Measurements from ENCODE around the gene NKX6-2. TPM values are rescaled to one million over a fixed set of nuclear protein-coding genes. Genes with fewer than 3 reads are reported as not detected.
"Not testable (repeated sequence)": the region's sequence is repeated elsewhere in the genome, so short reads cannot be mapped to it uniquely, and the experiment has no call there.

NKX6-2 gene
- total RNA-seq, 5 donors from 2014 or later (not counting 1 experiment from before 2014, with no cell fraction given) = not detected

DNA sequence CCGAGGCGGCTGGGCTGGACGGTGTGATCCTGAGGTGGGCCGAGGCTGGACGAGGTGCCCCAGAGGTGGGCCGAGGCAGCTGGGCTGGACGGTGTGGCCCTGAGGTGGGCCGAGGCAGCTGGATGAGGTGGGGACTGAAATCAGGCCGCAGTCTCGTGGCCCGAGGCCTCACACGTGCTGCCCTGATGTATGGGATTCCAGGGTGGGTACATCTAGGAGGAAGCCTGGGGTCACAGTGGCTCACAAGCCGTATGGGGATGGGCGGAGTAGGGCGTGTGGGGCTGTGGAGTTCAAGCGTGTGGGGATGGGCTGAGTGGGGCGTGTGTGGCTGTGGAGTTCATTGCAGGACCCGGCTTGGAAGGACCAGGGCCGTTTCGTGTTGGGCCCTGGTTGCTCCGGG, 12.5 kb upstream of the NKX6-2 start:
- DNase-seq = no peak
- Histone ChIP-seq H3K27me3 (replicated peaks in 1 of 2; ENCODE audit: control insufficient read depth in 2 of 2, extremely low read depth in 1 of 2, insufficient read depth in 2 of 2, low read length in 1 of 2) (peaks cover 0 to 18% of the 10 kb centered on the region in 2 experiments), H3K9me3 (no peaks in the 10 kb centered on the region), H3K36me3 (ENCODE audit: control insufficient read depth in 2 of 2, extremely low read depth in 1 of 2, insufficient read depth in 1 of 2, low read length in 1 of 2) (no peaks in the 10 kb centered on the region), H3K4me3 (ENCODE audit: control insufficient read depth in 1 of 2, extremely low read depth in 1 of 2, low read length in 1 of 2) (no peak overlapping the region), H3K27ac (ENCODE audit: low read length) (no peak overlapping the region), H3K4me1 (ENCODE audit: control insufficient read depth in 1 of 2, extremely low read depth in 1 of 2, insufficient read depth in 2 of 2, low read length in 2 of 2) (no peaks in the 10 kb centered on the region)
- WGBS (ENCODE audit: insufficient coverage) = 86% methylated on average over 14 of the region's 21 CpGs
- H3K4me3 Mint-ChIP-seq = no peak overlapping the region
- H3K9me3 Mint-ChIP-seq = peaks cover 0 to 2% (median 0%) of the 10 kb centered on the region in 3 donors
- ChIA-PET CTCF (no interaction called here), POLR2A (no interaction called here)
- H3K4me1 Mint-ChIP-seq = no peaks in the 10 kb centered on the region
- peaks cover 0 to 2% of the 10 kb centered on the region in 2 donors for H3K27me3 Mint-ChIP-seq
- no peak overlapping the region for H3K27ac Mint-ChIP-seq
- H3K36me3 Mint-ChIP-seq = no peaks in the 10 kb centered on the region
- no peak for ATAC-seq (replicated peaks in 1 of 4)

DNA sequence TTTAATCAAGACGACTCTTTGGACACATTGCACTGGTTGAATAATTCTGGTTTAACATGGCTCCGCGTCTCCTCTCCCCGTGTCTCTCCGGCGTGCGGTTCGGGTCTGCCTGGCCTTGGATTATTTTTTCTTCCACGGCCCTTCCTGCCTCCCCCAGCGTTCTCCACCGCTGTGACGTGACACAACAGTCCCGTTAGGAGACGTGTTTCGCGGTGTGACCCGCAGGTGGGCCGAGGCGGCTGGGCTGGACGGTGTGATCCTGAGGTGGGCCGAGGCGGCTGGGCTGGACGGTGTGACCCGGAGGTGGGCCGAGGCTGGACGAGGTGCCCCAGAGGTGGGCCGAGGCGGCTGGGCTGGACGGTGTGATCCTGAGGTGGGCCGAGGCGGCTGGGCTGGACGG, 12.0 kb upstream of the NKX6-2 start:
- CTCF ChIA-PET; H3K27ac Mint-ChIP-seq; H3K27me3 Mint-ChIP-seq; H3K36me3 ChIP-seq (ENCODE audit: control insufficient read depth in 2 of 2, extremely low read depth in 1 of 2, insufficient read depth in 1 of 2, low read length in 1 of 2); POLR2A ChIA-PET; H3K4me3 Mint-ChIP-seq; H3K9me3 Mint-ChIP-seq; H3K9me3 ChIP-seq; ATAC-seq (replicated peaks in 1 of 4); H3K36me3 Mint-ChIP-seq; H3K4me1 Mint-ChIP-seq; H3K4me3 ChIP-seq (ENCODE audit: control insufficient read depth in 1 of 2, extremely low read depth in 1 of 2, low read length in 1 of 2); H3K27ac ChIP-seq (ENCODE audit: low read length); DNase-seq; H3K4me1 ChIP-seq (ENCODE audit: control insufficient read depth in 1 of 2, extremely low read depth in 1 of 2, insufficient read depth in 2 of 2, low read length in 2 of 2): not testable (repeated sequence)
- WGBS (ENCODE audit: insufficient coverage) = 89% methylated on average over 20 of the region's 32 CpGs
- H3K27me3 ChIP-seq (replicated peaks in 1 of 2; ENCODE audit: control insufficient read depth in 2 of 2, extremely low read depth in 1 of 2, insufficient read depth in 2 of 2, low read length in 1 of 2) = peaks cover 0 to 17% of the 10 kb centered on the region in 2 experiments

DNA sequence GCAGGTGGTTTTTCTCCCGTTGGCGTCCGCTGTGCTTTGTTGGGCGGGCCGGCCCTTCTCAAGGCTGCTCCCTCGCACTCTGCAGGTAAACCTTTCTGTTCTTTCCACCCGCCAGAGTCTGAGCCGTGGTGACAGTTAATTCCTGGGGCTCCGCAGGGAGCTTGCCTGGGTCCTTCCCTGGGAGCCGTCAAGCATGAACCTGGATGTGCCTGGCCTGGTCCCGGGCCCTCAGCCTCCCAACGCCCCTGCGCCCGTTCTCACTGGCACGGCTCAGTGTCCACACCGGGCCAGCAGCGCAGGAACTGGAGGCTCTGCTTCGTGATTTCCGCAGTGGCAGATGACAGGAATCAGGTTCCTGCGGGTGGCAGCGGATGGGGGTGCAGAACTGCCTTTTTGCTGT, 10.9 kb upstream of the NKX6-2 start:
- no peak overlapping the region for H3K27ac ChIP-seq (ENCODE audit: low read length)
- 83% methylated on average over 21 of the region's 21 CpGs for WGBS (ENCODE audit: insufficient coverage)
- H3K27me3 ChIP-seq (replicated peaks in 1 of 2; ENCODE audit: control insufficient read depth in 2 of 2, extremely low read depth in 1 of 2, insufficient read depth in 2 of 2, low read length in 1 of 2) = peaks cover 0 to 16% of the 10 kb centered on the region in 2 experiments
- H3K9me3 ChIP-seq = no peaks in the 10 kb centered on the region
- ChIA-PET CTCF (no interaction called here), POLR2A (no interaction called here)
- H3K4me3 Mint-ChIP-seq = no peak overlapping the region
- peaks cover 0 to 2% of the 10 kb centered on the region in 2 donors for H3K27me3 Mint-ChIP-seq
- no peaks in the 10 kb centered on the region for H3K9me3 Mint-ChIP-seq
- H3K36me3 Mint-ChIP-seq = no peaks in the 10 kb centered on the region
- DNase-seq (no peak), ATAC-seq (replicated peaks in 1 of 4) (no peak)
- no peaks in the 10 kb centered on the region for H3K36me3 ChIP-seq (ENCODE audit: control insufficient read depth in 2 of 2, extremely low read depth in 1 of 2, insufficient read depth in 1 of 2, low read length in 1 of 2)
- H3K4me1 ChIP-seq (ENCODE audit: control insufficient read depth in 1 of 2, extremely low read depth in 1 of 2, insufficient read depth in 2 of 2, low read length in 2 of 2) = no peaks in the 10 kb centered on the region
- H3K4me1 Mint-ChIP-seq = no peaks in the 10 kb centered on the region
- no peak overlapping the region for H3K4me3 ChIP-seq (ENCODE audit: control insufficient read depth in 1 of 2, extremely low read depth in 1 of 2, low read length in 1 of 2)
- no peak overlapping the region for H3K27ac Mint-ChIP-seq

DNA sequence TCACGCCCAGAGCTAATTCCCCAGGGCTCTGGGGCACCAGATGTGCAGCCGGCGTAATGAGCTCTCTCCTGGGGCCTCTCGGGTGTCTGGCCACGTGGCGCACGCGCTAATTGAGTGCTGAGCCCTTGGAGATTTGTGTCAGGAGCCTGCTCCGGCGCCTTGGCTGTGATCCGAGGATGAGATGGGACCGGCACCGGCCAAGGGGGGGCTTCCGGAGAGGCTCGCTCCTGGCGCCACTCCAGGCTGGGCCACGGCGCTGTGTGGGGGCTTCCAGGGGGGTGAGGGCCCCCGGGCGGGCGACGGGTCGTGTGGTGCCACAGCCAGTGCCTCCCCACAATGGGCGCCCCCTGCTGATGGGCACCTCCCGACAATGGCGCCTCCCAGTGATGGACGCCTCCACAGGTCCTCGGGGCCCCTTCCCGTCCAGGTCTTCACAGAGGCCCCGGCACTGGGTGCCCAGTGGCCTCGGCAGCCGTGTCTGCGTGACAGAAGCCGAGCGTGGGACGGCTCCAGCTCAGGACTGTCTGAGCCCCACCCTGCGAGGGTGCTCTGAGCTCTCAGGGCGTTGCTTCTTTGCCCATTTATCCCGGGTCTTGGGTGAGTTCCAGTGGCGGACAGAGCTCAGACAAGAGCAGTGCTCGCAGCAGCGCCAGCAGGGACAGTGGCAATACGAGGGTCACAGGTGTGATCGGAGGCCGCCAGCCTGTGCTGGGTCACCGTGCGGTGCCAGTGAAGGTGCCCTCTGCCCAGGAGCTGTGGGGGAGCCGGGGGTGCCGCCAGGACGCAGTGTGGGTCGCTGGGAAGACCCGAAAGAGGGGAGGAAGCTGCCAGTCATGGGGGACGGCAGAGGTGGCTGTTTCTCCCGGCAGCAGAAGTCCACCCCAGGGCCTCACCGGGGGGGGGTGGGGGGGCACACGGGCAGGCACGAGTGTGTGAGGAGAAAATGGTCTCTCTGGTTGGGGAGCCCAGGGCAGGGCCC, 8.2 kb upstream of the NKX6-2 start:
- Mint-ChIP-seq H3K27ac (no peak overlapping the region), H3K9me3 (no peaks in the 10 kb centered on the region), H3K27me3 (peaks cover 0 to 8% of the 10 kb centered on the region in 2 donors), H3K36me3 (no peaks in the 10 kb centered on the region), H3K4me1 (no peaks in the 10 kb centered on the region), H3K4me3 (no peak overlapping the region)
- no peak for ATAC-seq (replicated peaks in 1 of 4)
- WGBS (ENCODE audit: insufficient coverage) = 74% methylated on average over 51 of the region's 57 CpGs
- H3K4me1 ChIP-seq (ENCODE audit: control insufficient read depth in 1 of 2, extremely low read depth in 1 of 2, insufficient read depth in 2 of 2, low read length in 2 of 2) = no peaks in the 10 kb centered on the region
- DNase-seq = no peak
- H3K36me3 ChIP-seq (ENCODE audit: control insufficient read depth in 2 of 2, extremely low read depth in 1 of 2, insufficient read depth in 1 of 2, low read length in 1 of 2) = no peaks in the 10 kb centered on the region
- peaks cover 0 to 39% of the 10 kb centered on the region in 2 experiments for H3K27me3 ChIP-seq (replicated peaks in 1 of 2; ENCODE audit: control insufficient read depth in 2 of 2, extremely low read depth in 1 of 2, insufficient read depth in 2 of 2, low read length in 1 of 2)
- ChIA-PET CTCF (no interaction called here), POLR2A (no interaction called here)
- H3K27ac ChIP-seq (ENCODE audit: low read length) = no peak overlapping the region
- H3K4me3 ChIP-seq (ENCODE audit: control insufficient read depth in 1 of 2, extremely low read depth in 1 of 2, low read length in 1 of 2) = no peak overlapping the region
- H3K9me3 ChIP-seq = no peaks in the 10 kb centered on the region

DNA sequence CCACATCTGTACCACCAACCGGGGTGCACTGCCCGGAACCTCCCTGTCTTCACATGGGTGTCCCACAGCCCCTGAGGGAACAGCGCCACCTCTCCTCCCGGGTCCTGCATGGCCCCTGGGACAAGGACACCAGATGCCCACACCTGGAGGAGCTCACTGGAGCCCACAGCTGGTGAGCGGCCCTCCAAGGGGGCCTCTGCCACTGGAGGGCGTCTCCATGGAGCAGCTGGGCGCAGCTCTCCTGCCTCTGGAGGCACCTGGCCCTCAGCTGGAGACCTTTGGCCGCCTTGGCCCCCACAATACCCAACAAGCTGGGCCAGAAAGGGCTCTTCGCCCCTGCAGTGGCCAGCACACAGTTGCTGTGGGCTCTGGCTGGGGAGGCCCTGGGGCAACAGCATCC, 7.3 kb upstream of the NKX6-2 start:
- Histone ChIP-seq H3K36me3 (ENCODE audit: control insufficient read depth in 2 of 2, extremely low read depth in 1 of 2, insufficient read depth in 1 of 2, low read length in 1 of 2) (no peaks in the 10 kb centered on the region), H3K27me3 (replicated peaks in 1 of 2; ENCODE audit: control insufficient read depth in 2 of 2, extremely low read depth in 1 of 2, insufficient read depth in 2 of 2, low read length in 1 of 2) (peaks cover 0 to 47% of the 10 kb centered on the region in 2 experiments), H3K4me1 (ENCODE audit: control insufficient read depth in 1 of 2, extremely low read depth in 1 of 2, insufficient read depth in 2 of 2, low read length in 2 of 2) (no peaks in the 10 kb centered on the region), H3K27ac (ENCODE audit: low read length) (no peak overlapping the region), H3K9me3 (no peaks in the 10 kb centered on the region), H3K4me3 (ENCODE audit: control insufficient read depth in 1 of 2, extremely low read depth in 1 of 2, low read length in 1 of 2) (no peak overlapping the region)
- no peak overlapping the region for H3K4me3 Mint-ChIP-seq
- ChIA-PET CTCF (no interaction called here), POLR2A (no interaction called here)
- no peak overlapping the region for H3K27ac Mint-ChIP-seq
- DNase-seq (no peak), ATAC-seq (replicated peaks in 1 of 4) (no peak)
- H3K36me3 Mint-ChIP-seq = no peaks in the 10 kb centered on the region
- peaks cover 0 to 12% of the 10 kb centered on the region in 2 donors for H3K27me3 Mint-ChIP-seq
- no peaks in the 10 kb centered on the region for H3K9me3 Mint-ChIP-seq
- H3K4me1 Mint-ChIP-seq = no peaks in the 10 kb centered on the region
- 93% methylated on average over 6 of the region's 9 CpGs for WGBS (ENCODE audit: insufficient coverage)

DNA sequence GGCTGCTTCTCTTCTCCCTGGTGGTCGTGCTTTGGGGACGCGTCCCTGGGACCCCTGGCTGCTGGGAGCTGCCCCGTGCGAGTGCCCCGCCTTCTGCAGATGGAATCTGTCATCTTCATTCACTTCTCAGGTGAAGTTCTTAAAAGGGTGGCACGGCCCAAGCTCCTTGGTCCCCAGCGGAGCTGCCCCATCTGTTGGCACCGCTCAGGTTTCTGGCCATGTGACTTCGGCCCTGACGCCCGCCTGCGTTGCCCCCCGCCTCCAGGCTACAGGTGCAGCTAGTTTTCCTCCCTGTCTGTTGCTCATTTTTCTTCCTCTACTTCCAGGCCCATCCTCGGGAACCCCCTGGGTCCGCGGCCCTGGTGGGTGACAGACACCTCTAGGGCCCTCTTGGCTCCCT, 6.8 kb upstream of the NKX6-2 start:
- 91% methylated on average over 14 of the region's 17 CpGs for WGBS (ENCODE audit: insufficient coverage)
- Mint-ChIP-seq H3K27me3 (peaks cover 0 to 12% of the 10 kb centered on the region in 2 donors), H3K36me3 (no peaks in the 10 kb centered on the region), H3K27ac (no peak overlapping the region), H3K4me1 (no peaks in the 10 kb centered on the region), H3K4me3 (no peak overlapping the region), H3K9me3 (no peaks in the 10 kb centered on the region)
- Histone ChIP-seq H3K4me1 (ENCODE audit: control insufficient read depth in 1 of 2, extremely low read depth in 1 of 2, insufficient read depth in 2 of 2, low read length in 2 of 2) (no peaks in the 10 kb centered on the region), H3K4me3 (ENCODE audit: control insufficient read depth in 1 of 2, extremely low read depth in 1 of 2, low read length in 1 of 2) (no peak overlapping the region), H3K9me3 (no peaks in the 10 kb centered on the region), H3K27me3 (replicated peaks in 1 of 2; ENCODE audit: control insufficient read depth in 2 of 2, extremely low read depth in 1 of 2, insufficient read depth in 2 of 2, low read length in 1 of 2) (peaks cover 0 to 51% of the 10 kb centered on the region in 2 experiments), H3K27ac (ENCODE audit: low read length) (no peak overlapping the region), H3K36me3 (ENCODE audit: control insufficient read depth in 2 of 2, extremely low read depth in 1 of 2, insufficient read depth in 1 of 2, low read length in 1 of 2) (no peaks in the 10 kb centered on the region)
- ChIA-PET POLR2A (no interaction called here), CTCF (no interaction called here)
- DNase-seq = no peak
- no peak for ATAC-seq (replicated peaks in 1 of 4)
